Uterus (tissue), 2 donors: ENCODE results near the gene AFAP1L1.

Experiments used
- POLR2A ChIP-seq, 2 donors: fragments of 450-650 bp; IDR thresholded peaks; one replicate each; pipeline ENCODE4 v1.6.1; 2016; ENCODE audit warnings: antibody characterized with exemption in 2 of 2, mild to moderate bottlenecking in 1 of 2, moderate library complexity in 1 of 2
- TF ChIP-seq, protein P1 (sequence below), 4 experiments: fragments of 200-600 bp in 2 of 4; fragments of 450-650 bp in 2 of 4; sonication (generic) in 2 of 4; IDR thresholded peaks; one replicate each; pipeline ENCODE4 v1.5.1; 2016 to 2019; ENCODE audit warnings: antibody characterized with exemption in 4 of 4, mild to moderate bottlenecking in 2 of 4, moderate library complexity in 1 of 4

GRCh38 chr5:149372932-149373331 lies 101.3 kb downstream of the AFAP1L1 start:
- TF ChIP-seq, protein P1, sequence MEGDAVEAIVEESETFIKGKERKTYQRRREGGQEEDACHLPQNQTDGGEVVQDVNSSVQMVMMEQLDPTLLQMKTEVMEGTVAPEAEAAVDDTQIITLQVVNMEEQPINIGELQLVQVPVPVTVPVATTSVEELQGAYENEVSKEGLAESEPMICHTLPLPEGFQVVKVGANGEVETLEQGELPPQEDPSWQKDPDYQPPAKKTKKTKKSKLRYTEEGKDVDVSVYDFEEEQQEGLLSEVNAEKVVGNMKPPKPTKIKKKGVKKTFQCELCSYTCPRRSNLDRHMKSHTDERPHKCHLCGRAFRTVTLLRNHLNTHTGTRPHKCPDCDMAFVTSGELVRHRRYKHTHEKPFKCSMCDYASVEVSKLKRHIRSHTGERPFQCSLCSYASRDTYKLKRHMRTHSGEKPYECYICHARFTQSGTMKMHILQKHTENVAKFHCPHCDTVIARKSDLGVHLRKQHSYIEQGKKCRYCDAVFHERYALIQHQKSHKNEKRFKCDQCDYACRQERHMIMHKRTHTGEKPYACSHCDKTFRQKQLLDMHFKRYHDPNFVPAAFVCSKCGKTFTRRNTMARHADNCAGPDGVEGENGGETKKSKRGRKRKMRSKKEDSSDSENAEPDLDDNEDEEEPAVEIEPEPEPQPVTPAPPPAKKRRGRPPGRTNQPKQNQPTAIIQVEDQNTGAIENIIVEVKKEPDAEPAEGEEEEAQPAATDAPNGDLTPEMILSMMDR (IDR thresholded peaks at IDR 0.05), result no peak
- no peak for TF ChIP-seq POLR2A (IDR thresholded peaks at IDR 0.05)
